GM19238 (cell line): ENCODE measurements around the gene NUP133.

ENCODE experiments used
- DNase-seq: peaks from one replicate; pipeline ENCODE4 v3.0.0; 2011; ENCODE audit warnings: low spot score; ENCODE audit not compliant: insufficient read length

The NUP133 gene

GRCh38 chr1:229452956-229453801, 55.0 kb downstream of the NUP133 start:
- no peak for DNase-seq

- no peak for DNase-seq
Observed at GRCh38 chr1:229448845-229449244, 59.3 kb downstream of the NUP133 start.

GRCh38 chr1:229448354-229448753, 59.8 kb downstream of the NUP133 start:
- DNase-seq = no peak

GRCh38 chr1:229447809-229448252, 60.3 kb downstream of the NUP133 start:
- no peak for DNase-seq

- no peak for DNase-seq
Observed at GRCh38 chr1:229445828-229446227, 62.3 kb downstream of the NUP133 start.

- DNase-seq = peak; percentile 47
Observed at GRCh38 chr1:229440851-229441537, 67.1 kb downstream of the NUP133 start.

GRCh38 chr1:229438021-229438420, 70.1 kb downstream of the NUP133 start:
- DNase-seq = no peak

GRCh38 chr1:229437443-229437842, 70.7 kb downstream of the NUP133 start:
- DNase-seq = no peak

GRCh38 chr1:229436201-229436600, 71.9 kb downstream of the NUP133 start:
- DNase-seq = no peak

- no peak for DNase-seq
Observed at GRCh38 chr1:229434641-229435051, 73.5 kb downstream of the NUP133 start.

GRCh38 chr1:229434005-229434640, 74.0 kb downstream of the NUP133 start, which contains the start of gene ACTA1:
Gene ACTA1, minus strand, starts transcription at chr1:229434094. Its CDS starts 979 bp downstream, at chr1:229433115.
- no peak for DNase-seq

GRCh38 chr1:229433364-229434004, 74.7 kb downstream of the NUP133 start:
- no peak for DNase-seq

GRCh38 chr1:229432905-229433304, 75.2 kb downstream of the NUP133 start:
- no peak for DNase-seq

GRCh38 chr1:229432116-229432461, 76.1 kb downstream of the NUP133 start:
- DNase-seq = no peak

GRCh38 chr1:229431284-229432115, 76.6 kb downstream of the NUP133 start:
- DNase-seq = no peak

- DNase-seq = no peak
Observed at GRCh38 chr1:229430761-229431283, 77.3 kb downstream of the NUP133 start.

GRCh38 chr1:229428256-229428655, 79.9 kb downstream of the NUP133 start:
- no peak for DNase-seq

- DNase-seq = no peak
Observed at GRCh38 chr1:229427572-229427971, 80.6 kb downstream of the NUP133 start.

- DNase-seq = no peak
Observed at GRCh38 chr1:229425564-229426159, 82.5 kb downstream of the NUP133 start.

GRCh38 chr1:229420765-229421164, 87.4 kb downstream of the NUP133 start:
- DNase-seq = no peak
